Medulla oblongata (tissue), 1 donor: ENCODE data around the gene PTPN2.
A peak's percentile ranks its signal among the peaks of the same experiment; 100 is the strongest.
"Not testable (repeated sequence)": the region's sequence is repeated elsewhere in the genome, so short reads cannot be mapped to it uniquely, and the experiment has no call there.

Experiments used
- DNase-seq: peaks from one replicate; pipeline ENCODE4 v3.0.0-alpha.2; 2015; ENCODE audit errors: extremely low spot score

The PTPN2 gene

DNA sequence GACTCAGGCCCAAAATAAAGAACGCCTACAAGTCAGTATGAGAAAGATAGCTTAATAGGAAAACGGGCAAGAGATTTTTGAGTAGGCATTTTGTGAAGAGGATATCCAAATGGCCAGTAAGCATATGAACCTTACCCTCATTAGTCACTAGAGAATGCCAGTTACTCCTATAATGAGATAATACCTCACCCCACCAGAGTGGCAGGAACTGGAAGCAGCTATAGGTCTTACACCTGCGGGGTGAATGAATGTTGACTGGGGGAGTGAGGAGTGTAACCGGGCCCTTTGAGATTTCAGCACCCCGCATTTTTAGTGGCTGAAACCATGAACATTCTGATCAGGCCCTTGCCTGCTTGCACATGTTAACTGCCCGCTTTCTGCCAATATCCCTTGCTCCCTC is 7.5 kb upstream of the PTPN2 start:
- DNase-seq = no peak

GRCh38 chr18:12890964-12891363 is 6.9 kb upstream of the PTPN2 start:
- no peak for DNase-seq

DNA sequence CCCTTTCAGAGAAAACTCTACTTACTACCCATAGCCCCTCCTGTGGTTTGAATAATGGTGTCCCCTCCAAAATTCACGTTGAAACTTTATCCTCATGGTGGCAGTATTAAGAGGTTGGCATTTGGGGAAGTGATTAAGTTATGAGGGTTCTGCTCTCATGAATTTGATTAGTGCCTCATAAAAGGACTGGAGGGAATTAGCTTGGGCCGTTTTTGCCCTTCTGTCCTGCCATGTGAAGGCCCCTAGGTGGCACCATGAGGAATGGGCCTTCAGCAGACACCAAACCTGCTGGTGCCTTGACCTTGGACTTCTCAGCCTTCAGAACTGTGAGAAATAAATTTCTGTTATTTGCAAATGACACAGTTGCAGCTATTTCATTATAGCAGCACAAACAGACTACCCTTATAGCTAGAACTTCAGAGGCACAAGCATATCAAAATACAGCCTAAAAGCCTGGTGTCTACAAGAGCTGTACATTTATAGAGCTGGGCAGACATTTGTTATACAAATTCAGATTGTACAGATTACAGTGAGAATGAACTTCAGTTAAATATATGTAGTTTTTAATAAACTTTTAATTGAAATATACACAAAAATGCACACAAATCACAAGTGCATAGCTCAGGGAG is 2.6 kb upstream of the PTPN2 start:
- no peak for DNase-seq

GRCh38 chr18:12885500-12885899 is 1.5 kb upstream of the PTPN2 start:
- no peak for DNase-seq

DNA sequence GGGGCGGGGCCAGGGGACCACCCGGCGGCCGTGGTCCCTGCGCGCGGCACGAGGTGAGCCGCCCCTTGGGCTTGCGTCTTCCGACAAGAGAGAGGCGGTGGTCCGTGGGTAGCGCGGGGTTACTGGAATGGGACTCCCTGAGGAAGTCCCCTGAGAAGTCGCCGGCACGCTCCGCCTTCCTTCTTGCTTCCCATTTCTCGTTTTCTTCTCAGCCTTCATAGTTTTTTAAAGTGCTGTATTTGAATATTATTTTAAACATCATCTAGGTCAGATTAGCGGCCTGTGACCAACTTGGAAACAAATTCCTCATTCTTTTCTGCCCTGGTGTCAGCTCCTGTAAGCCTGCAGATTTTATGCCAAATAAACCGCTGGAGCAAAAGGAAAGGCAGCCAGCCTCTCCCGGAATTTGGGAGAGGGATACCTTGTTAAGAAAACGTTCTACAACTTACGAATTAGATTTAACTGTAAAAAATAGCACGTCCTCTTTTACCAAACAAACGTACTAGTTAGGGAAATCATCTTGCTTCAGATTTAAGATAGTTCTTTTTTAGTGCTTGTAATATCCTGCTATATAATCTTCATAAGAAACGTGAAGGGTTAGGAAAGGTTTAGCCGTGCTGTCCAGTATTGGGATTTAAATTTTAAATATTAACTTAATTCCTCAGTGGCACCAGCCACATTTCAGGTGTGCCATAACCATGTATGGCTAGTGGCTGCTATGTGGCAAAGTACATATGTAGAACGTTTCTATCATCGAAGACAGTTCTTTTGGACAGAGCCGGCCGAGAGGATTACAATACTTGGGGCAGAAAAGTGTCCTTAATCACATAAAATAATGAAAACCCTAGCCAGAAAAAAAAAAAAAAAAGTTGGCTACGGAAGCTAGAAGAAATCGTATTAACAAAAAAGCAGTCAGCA is 628 bp upstream of the PTPN2 start:
- DNase-seq = no peak

- DNase-seq = no peak
Measured at GRCh38 chr18:12883372-12883683, 709 bp downstream of the PTPN2 start.

GRCh38 chr18:12882453-12883371 is 1.3 kb downstream of the PTPN2 start:
- peak; percentile 17 for DNase-seq

GRCh38 chr18:12880541-12880910 is 3.5 kb downstream of the PTPN2 start:
- DNase-seq = no peak

DNA sequence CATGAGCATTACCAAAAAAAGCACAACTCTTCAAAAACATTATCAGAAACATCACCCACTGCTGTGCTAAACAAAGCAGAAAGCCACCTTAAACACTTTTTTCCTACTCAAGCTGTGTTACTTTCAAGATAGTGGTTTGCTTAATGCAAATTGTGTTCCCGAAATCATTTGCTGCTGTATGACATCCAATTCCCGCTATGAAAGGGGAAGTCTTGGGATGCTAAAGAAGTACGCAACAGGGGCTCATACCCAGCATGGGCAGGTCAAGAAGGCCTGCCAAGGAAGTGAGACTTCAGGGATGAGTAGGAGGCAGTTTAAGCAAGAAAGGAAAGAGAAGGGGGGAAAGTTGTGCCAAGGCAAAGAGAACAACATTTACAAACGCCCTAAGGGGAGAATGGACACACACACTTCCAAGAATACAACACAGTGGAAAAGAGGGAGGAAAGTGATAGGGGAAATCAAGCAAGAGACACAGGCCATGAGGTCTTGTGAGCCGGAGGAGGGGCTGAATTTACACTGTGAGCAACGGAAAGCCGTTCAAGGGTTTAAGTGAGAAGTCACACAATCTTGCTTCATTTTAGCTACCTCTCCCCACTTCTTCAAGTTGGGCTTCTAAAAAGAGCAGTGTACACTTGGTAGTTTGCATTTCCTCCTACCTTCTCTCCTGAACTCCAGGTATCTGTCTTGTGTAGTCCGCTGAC is 4.0 kb downstream of the PTPN2 start:
- peak; percentile 63 for DNase-seq

DNA sequence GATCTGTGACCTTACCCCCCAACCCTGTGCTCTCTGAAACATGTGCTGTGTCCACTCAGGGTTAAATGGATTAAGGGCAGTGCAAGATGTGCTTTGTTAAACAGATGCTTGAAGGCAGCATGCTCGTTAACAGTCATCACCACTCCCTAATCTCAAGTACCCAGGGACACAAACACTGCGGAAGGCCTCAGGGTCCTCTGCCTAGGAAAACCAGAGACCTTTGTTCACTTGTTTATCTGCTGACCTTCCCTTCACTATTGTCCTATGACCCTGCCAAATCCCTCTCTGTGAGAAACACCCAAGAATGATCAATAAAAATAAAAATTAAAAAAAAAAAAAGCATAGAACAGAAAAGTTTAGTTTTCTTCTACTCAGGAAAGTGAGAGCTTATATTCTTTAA is 9.0 kb downstream of the PTPN2 start:
- not testable (repeated sequence) for DNase-seq

- not testable (repeated sequence) for DNase-seq
Measured at GRCh38 chr18:12873961-12874567, 10.0 kb downstream of the PTPN2 start.

DNA sequence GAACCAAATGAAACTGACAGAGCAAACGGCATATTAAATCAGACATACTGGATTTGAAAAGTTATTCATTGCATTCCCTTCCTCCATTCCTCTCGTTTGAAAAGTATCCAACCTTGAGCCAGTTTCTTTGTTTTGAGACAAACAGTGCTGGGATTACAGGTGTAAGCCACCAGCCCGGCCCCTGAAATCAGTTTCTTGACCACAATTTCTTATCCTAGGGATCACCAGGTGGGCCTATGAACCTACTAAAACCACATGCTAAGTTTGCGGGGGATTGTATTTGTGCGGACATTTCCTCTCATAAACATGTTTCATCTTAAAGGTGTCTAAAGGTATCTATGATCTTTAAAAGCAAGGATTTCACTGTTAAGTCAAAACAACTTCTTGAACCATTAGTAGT is 11.6 kb downstream of the PTPN2 start:
- no peak for DNase-seq

GRCh38 chr18:12868576-12868975 is 15.5 kb downstream of the PTPN2 start:
- DNase-seq = no peak

DNA sequence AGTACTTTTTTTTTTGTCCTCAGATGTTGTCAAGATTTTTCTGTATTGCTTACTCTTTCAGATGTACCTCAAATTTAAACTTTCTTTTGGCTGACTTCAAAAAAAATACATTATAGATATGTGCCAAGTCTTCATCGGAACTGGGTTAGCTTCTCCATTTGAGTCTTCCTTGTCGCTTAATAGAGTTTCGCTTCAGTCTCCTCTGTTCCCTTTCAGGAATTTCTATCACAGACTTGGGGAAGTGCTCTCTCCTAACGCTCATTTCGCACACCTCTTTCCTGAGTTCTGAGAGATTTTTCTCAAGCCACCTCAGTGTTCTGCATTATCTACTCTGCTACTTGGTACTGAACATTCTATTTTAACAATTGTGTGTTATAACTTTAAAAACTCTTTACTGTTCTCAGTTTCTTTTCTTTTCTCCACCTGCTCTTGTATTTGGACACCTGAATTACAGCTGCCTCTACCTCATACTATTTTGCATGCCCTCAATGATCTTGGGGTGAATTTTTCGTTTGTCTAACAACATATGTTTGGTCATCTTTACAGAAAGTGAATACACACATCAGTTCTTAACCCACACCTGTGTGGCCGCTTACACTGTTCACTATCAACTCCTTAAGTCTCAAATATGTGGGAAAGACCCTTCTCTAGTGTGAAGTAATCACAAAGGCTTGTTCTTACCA is 16.5 kb downstream of the PTPN2 start:
- no peak for DNase-seq

DNA sequence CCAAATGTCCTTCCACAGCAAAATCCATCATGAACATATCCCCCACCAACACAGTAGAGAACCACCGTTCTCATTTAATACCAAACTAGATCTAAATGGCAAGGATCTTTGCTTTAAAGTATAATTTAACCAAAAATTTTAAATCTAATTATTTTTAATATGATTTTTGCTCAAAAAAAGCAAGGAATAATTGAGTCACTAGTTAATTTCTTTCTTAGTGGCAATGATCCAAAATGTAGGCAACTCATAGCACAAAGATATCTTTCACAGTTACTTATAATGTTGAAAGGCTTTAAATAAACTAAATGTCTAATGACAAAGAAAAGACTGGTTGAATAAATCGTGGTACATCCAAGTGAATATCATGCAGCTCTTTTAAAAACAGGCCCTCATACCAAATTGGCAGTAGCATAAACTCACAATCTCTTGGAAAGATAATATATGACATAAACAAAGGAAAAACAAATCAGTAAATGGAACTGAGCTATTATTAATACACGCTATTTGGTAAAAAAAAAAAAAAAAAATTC is 20.3 kb downstream of the PTPN2 start:
- no peak for DNase-seq

GRCh38 chr18:12862874-12863482 is 21.1 kb downstream of the PTPN2 start:
- DNase-seq = no peak

GRCh38 chr18:12862467-12862866 is 21.6 kb downstream of the PTPN2 start:
- DNase-seq = no peak

- DNase-seq = no peak
Measured at GRCh38 chr18:12861637-12862036, 22.4 kb downstream of the PTPN2 start.

GRCh38 chr18:12860530-12860929 is 23.5 kb downstream of the PTPN2 start:
- DNase-seq = no peak

DNA sequence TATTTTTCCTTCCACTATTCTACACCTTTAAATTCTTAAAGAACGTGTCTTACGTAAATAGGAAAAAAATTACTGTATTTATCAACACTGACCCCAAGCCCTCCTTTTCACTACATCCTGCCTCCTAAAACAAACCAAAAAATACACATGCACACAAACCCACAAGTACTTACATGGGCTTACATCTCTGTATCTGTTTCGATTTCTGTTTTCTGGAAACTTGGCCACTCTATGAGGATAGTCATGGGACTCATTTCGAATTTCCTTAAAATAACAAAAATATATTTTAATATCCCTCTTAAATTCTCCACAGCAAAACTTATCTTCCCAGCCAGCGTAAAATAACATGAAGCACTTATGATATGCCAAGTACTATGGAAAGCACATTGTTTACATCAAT is 25.0 kb downstream of the PTPN2 start:
- no peak for DNase-seq
